Osteoblast (primary cell): ENCODE results near the gene RNASE12. TPM values are rescaled to one million over a fixed set of nuclear protein-coding genes. Genes with fewer than 3 reads are reported as not detected.

Source experiments
- DNase-seq: peaks from one replicate; pipeline ENCODE4 v3.0.0; 2011; ENCODE audit warnings: low spot score, mixed read lengths; ENCODE audit not compliant: insufficient read length; ENCODE audit errors: missing footprints
- H2AFZ ChIP-seq: 2 replicates; pipeline ENCODE4 v1.6.0; 2011; ENCODE audit warnings: mild to moderate bottlenecking, low read length
- H3K27ac ChIP-seq: 2 replicates; pipeline ENCODE4 v1.5.1; 2011; ENCODE audit warnings: mild to moderate bottlenecking, low read depth, low read length, moderate library complexity
- H3K27me3 ChIP-seq: 2 replicates; pipeline ENCODE4 v1.6.0; 2012; ENCODE audit warnings: mild to moderate bottlenecking, control low read depth, inconsistent platforms, low read length, moderate library complexity; ENCODE audit not compliant: insufficient read depth
- H3K36me3 ChIP-seq: 2 replicates; pipeline ENCODE4 v1.5.1; 2011; ENCODE audit warnings: mild to moderate bottlenecking, low read length, control low read depth, moderate library complexity; ENCODE audit not compliant: insufficient read depth
- H3K4me1 ChIP-seq: 2 replicates; pipeline ENCODE4 v1.5.1; 2011; ENCODE audit warnings: mild to moderate bottlenecking, low read length, control low read depth, moderate library complexity; ENCODE audit not compliant: insufficient read depth
- H3K4me2 ChIP-seq: 2 replicates; pipeline ENCODE4 v1.6.0; 2011; ENCODE audit warnings: mild to moderate bottlenecking, low read length; ENCODE audit not compliant: insufficient read depth
- H3K4me3 ChIP-seq: fragments of 200-600 bp; sonication (generic); 3 replicates; pipeline ENCODE4 v1.5.1; 2012; ENCODE audit warnings: mild to moderate bottlenecking, low read length, inconsistent platforms; ENCODE audit not compliant: insufficient read depth
- H3K79me2 ChIP-seq: 2 replicates; pipeline ENCODE4 v1.6.0; 2012; ENCODE audit warnings: mild to moderate bottlenecking, low read length, control low read depth, inconsistent platforms; ENCODE audit not compliant: insufficient read depth
- H3K9me3 ChIP-seq: 2 replicates; pipeline ENCODE4 v1.5.1; 2011; ENCODE audit warnings: low read depth, low read length, control low read depth
- H4K20me1 ChIP-seq: 2 replicates; pipeline ENCODE4 v1.6.0; 2012; ENCODE audit warnings: mild to moderate bottlenecking, low read length, control low read depth; ENCODE audit not compliant: insufficient read depth
- total RNA-seq: library from RNA; depleted of rRNA; stranded (reverse); fragments of >200 nt; gene quantifications from 2 replicates; pipeline ENCODE4 v1.2.3, GENCODE V29; 2012
- TF ChIP-seq, protein P1 (sequence below): IDR thresholded peaks from 2 replicates; pipeline ENCODE4 v1.5.1; 2011; ENCODE audit warnings: mild to moderate bottlenecking, low read depth, low read length, moderate library complexity; ENCODE audit errors: extremely low read depth

Gene RNASE12
- total RNA-seq, 1 donor, result not detected

DNA sequence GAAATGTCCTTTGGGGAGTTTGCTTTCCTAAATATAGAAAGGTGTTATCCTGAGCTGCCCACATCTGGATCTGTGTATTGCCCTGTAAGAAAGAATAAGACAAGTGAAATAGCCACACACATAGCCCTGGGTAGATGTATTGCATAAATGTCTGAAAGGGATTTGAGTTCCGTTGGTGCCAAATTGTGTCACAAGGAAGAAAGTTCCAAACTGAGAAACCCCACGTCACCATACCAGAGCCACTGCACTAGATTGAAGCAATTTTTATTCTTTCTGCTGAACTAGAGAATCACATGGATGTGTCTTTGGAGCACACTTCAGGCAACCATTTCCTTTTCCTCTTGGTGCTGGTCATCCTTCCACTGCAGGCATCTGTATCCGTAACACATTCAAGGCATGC is 35.3 kb downstream of the RNASE12 start:
- TF ChIP-seq, protein P1, sequence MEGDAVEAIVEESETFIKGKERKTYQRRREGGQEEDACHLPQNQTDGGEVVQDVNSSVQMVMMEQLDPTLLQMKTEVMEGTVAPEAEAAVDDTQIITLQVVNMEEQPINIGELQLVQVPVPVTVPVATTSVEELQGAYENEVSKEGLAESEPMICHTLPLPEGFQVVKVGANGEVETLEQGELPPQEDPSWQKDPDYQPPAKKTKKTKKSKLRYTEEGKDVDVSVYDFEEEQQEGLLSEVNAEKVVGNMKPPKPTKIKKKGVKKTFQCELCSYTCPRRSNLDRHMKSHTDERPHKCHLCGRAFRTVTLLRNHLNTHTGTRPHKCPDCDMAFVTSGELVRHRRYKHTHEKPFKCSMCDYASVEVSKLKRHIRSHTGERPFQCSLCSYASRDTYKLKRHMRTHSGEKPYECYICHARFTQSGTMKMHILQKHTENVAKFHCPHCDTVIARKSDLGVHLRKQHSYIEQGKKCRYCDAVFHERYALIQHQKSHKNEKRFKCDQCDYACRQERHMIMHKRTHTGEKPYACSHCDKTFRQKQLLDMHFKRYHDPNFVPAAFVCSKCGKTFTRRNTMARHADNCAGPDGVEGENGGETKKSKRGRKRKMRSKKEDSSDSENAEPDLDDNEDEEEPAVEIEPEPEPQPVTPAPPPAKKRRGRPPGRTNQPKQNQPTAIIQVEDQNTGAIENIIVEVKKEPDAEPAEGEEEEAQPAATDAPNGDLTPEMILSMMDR, result no peak
- H3K27ac ChIP-seq, result no peak overlapping the region
- H3K4me1 ChIP-seq, result no peaks in the 10 kb centered on the region
- peaks cover 7% of the 10 kb centered on the region for H3K27me3 ChIP-seq
- H3K36me3 ChIP-seq, result no peaks in the 10 kb centered on the region
- H3K79me2 ChIP-seq, result no peaks in the 10 kb centered on the region
- H3K4me3 ChIP-seq, result no peak overlapping the region
- no peak for DNase-seq
- H4K20me1 ChIP-seq, result no peaks in the 10 kb centered on the region
- no peaks in the 10 kb centered on the region for H3K9me3 ChIP-seq
- no peak overlapping the region for H3K4me2 ChIP-seq
- no peak overlapping the region for H2AFZ ChIP-seq

DNA sequence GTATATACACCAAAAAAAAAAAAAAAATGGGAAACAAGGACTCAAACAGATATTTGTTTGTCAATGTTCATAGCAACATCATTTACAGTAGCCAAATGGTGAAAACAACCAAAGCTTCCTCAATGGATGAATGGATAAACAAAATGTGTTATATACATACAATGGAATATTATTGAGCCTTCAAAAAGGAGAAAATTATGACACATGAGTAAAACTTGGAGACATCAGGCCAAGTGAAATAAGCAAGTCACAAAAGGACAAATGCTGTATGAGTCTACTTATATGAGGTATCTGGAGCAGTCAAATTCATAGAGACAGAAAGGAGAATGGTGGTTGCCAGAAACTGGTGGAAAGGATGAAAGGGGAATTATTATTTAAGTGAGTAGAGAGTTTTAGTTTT is 38.2 kb downstream of the RNASE12 start:
- no peaks in the 10 kb centered on the region for H3K4me1 ChIP-seq
- TF ChIP-seq, protein P1, result no peak

DNA sequence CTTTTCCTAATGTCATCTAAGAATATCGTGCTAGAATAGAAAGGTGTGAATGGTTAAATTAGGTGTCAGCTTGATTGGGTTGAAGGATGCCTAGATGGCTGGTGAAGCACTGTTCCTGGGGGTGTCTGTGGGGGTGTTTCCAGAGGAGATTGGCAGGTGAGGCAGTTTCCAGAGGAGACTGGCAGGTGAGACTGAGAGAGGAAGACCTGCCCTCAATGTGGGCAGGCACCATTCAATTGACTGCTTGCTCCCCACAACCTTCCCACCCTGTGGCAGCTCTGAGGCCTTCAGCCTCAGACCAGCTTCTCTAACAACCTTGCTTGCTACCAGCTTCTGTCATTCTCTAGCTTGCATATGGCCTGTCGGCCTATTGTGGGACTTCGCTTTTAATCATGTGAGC is 39.6 kb downstream of the RNASE12 start:
- Histone ChIP-seq H3K36me3 (no peaks in the 10 kb centered on the region), H4K20me1 (no peaks in the 10 kb centered on the region), H3K4me1 (no peaks in the 10 kb centered on the region), H3K4me2 (no peak overlapping the region), H2AFZ (no peak overlapping the region), H3K79me2 (no peaks in the 10 kb centered on the region), H3K4me3 (no peak overlapping the region), H3K27ac (no peak overlapping the region), H3K9me3 (no peaks in the 10 kb centered on the region), H3K27me3 (peaks cover 7% of the 10 kb centered on the region)
- no peak for DNase-seq
- TF ChIP-seq, protein P1, result no peak

More for the DNA sequence above, 38.2 kb downstream of the RNASE12 start:
- Histone ChIP-seq H3K27me3 (peaks cover 7% of the 10 kb centered on the region), H3K9me3 (no peaks in the 10 kb centered on the region), H3K79me2 (no peaks in the 10 kb centered on the region), H3K36me3 (no peaks in the 10 kb centered on the region), H3K27ac (no peak overlapping the region), H4K20me1 (no peaks in the 10 kb centered on the region), H3K4me2 (no peak overlapping the region), H3K4me3 (no peak overlapping the region), H2AFZ (no peak overlapping the region)
- no peak for DNase-seq

DNA sequence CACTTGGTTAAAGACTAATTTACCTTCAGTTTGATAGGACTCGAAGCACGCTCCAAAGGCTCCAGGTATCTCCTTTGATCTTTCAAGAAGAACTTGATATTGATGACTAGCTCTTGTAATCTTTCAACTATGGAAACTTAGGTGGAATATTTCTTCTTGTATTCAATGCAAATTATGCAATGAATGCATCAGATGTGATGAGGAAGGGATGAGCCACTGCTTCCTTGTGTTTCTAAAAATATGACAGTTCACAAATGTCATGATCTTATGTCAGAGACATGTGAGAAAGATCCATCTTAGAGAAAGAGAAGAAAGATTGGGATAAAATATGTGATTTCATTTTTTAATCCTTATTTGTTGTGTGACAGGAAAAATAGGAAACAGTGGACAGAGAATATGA is 40.2 kb downstream of the RNASE12 start:
- H3K9me3 ChIP-seq, result no peaks in the 10 kb centered on the region
- H3K27me3 ChIP-seq, result peaks cover 4% of the 10 kb centered on the region
- no peak overlapping the region for H3K4me2 ChIP-seq
- H3K79me2 ChIP-seq, result no peaks in the 10 kb centered on the region
- no peaks in the 10 kb centered on the region for H3K36me3 ChIP-seq
- TF ChIP-seq, protein P1, result no peak
- H4K20me1 ChIP-seq, result no peaks in the 10 kb centered on the region
- H3K27ac ChIP-seq, result no peak overlapping the region
- no peak overlapping the region for H2AFZ ChIP-seq
- no peaks in the 10 kb centered on the region for H3K4me1 ChIP-seq
- no peak for DNase-seq
- H3K4me3 ChIP-seq, result no peak overlapping the region
